Brain microvascular endothelial cell (primary cell): ENCODE results near the gene TMC3.

Source experiments
- DNase-seq: peaks from one replicate; pipeline ENCODE4 v3.0.0-alpha.2; 2020
- H3K27ac ChIP-seq: fragments of 250-450 bp; sonication (Bioruptor Pico); 2 replicates; pipeline ENCODE4 v1.5.1; 2020; ENCODE audit warnings: mild to moderate bottlenecking, moderate library complexity
- H3K27me3 ChIP-seq: fragments of 250-450 bp; sonication (Bioruptor Pico); replicated peaks from 2 replicates; pipeline ENCODE4 v1.5.1; 2020; ENCODE audit warnings: mild to moderate bottlenecking
- H3K36me3 ChIP-seq: fragments of 250-450 bp; sonication (Bioruptor Pico); replicated peaks from 2 replicates; pipeline ENCODE4 v1.5.1; 2020; ENCODE audit warnings: mild to moderate bottlenecking
- H3K4me3 ChIP-seq: 2 replicates; pipeline ENCODE4 v1.5.1; 2011; ENCODE audit warnings: low read depth, mild to moderate bottlenecking, control low read depth, low read length, moderate library complexity
- CTCF ChIP-seq: IDR thresholded peaks from 2 replicates; pipeline ENCODE4 v1.5.1; 2011; ENCODE audit warnings: low read depth, mild to moderate bottlenecking, moderate library complexity, low read length, control low read depth, inconsistent platforms; ENCODE audit errors: missing control alignments
- in situ Hi-C: cut with HindIII; loops from 2 replicates; pipeline ENCODE4 v1.10.0; 2017; ENCODE audit warnings: low sequenced_read_pairs, low pct_ligation_motif_present

The TMC3 gene

GRCh38 chr15:81375461-81375860 lies 1.4 kb upstream of the TMC3 start:
- in situ Hi-C loops: no loop called here
- Histone ChIP-seq H3K36me3 (no peaks in the 10 kb centered on the region), H3K27me3 (peaks cover 4% of the 10 kb centered on the region), H3K4me3 (no peak overlapping the region), H3K27ac (no peak overlapping the region)
- no peak for DNase-seq
- TF ChIP-seq CTCF: no peak

GRCh38 chr15:81373176-81373575 lies 837 bp downstream of the TMC3 start:
- H3K27me3 ChIP-seq: peaks cover 4% of the 10 kb centered on the region
- DNase-seq: no peak
- no peak overlapping the region for H3K4me3 ChIP-seq
- H3K27ac ChIP-seq: no peak overlapping the region
- no peak for TF ChIP-seq CTCF
- no peaks in the 10 kb centered on the region for H3K36me3 ChIP-seq
- in situ Hi-C loops: no loop called here

DNA sequence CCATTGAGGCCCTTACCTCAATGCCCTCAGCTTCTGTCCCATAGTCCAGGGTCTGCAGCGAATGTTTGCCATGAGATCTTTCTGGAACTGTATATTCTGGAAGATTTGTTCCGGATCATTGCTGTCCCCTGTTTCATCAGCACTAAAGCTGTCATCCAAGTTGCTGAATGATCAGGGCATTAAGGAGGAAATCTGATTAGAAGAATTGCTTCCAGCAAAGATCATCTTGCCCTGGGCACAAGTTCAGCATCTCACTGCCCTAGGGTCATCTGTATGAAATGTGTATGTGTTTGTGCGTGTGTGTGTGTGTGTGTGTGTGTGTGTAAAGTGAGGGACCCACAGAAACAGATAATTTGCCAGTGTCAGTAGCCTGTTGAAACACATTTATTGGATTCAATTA lies 1.4 kb downstream of the TMC3 start:
- no peak for DNase-seq
- H3K4me3 ChIP-seq: no peak overlapping the region
- H3K27ac ChIP-seq: no peak overlapping the region
- TF ChIP-seq CTCF: no peak
- H3K36me3 ChIP-seq: no peaks in the 10 kb centered on the region
- peaks cover 4% of the 10 kb centered on the region for H3K27me3 ChIP-seq
- in situ Hi-C loops: no loop called here

DNA sequence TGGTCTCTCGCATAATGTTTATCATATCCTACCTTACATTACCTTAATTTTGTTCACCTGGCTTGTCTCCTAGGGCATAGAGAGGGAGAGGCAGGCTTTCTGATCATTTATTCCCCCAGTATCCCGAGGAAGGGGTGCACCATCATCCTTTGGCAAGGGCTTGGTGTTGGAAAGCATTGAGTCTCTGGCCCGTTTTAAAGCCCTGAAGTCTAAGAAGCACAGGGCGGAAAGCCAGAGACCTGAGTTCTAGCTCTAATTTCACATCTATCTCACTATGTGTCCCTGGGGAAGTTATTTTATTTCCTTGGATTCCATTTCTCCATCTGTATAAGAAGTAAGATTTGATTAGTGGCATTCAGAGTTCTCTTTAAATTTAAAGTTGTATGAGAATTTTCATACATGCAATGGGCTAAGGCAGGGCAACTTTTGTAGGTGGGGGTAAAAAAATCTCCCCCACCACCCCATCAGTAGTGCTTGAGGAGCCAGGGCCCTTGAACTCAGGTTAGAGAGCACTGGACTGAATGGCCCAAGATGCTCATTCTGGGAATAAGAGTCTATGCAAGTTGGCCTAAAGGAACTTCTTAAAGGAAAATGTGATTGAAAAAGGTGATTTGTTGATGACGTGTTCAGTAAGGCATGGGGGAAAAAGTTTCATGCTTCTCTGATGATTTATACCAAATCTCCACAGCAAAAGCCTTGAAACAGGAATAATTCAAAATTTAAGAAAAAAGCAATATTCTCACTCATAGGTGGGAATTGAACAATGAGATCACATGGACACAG lies 10.1 kb downstream of the TMC3 start:
- in situ Hi-C loops: no loop called here
- no peak for DNase-seq
- no peaks in the 10 kb centered on the region for H3K36me3 ChIP-seq
- H3K4me3 ChIP-seq: no peak overlapping the region
- no peak overlapping the region for H3K27ac ChIP-seq
- no peak for TF ChIP-seq CTCF
- H3K27me3 ChIP-seq: no peaks in the 10 kb centered on the region

- no peak for TF ChIP-seq CTCF
- in situ Hi-C loops: no loop called here
These were observed 10.7 kb downstream of the TMC3 start for GRCh38 chr15:81363276-81363675.

GRCh38 chr15:81362790-81363189 lies 11.2 kb downstream of the TMC3 start:
- H3K4me3 ChIP-seq: no peak overlapping the region
- in situ Hi-C loops: no loop called here
- DNase-seq: no peak
- H3K27me3 ChIP-seq: no peaks in the 10 kb centered on the region
- H3K27ac ChIP-seq: no peak overlapping the region
- TF ChIP-seq CTCF: no peak
- H3K36me3 ChIP-seq: no peaks in the 10 kb centered on the region

More at GRCh38 chr15:81363276-81363675, 10.7 kb downstream of the TMC3 start:
- H3K27ac ChIP-seq: no peak overlapping the region
- no peaks in the 10 kb centered on the region for H3K27me3 ChIP-seq
- H3K36me3 ChIP-seq: no peaks in the 10 kb centered on the region
- no peak for DNase-seq
- H3K4me3 ChIP-seq: no peak overlapping the region
